ENCODE measurements around the gene MAP10. TPM values are rescaled to one million over a fixed set of nuclear protein-coding genes. Genes with fewer than 3 reads are reported as not detected.

The MAP10 gene
- total and polyA plus RNA-seq, 10 of the 15 experiments (the other 5 are each of a cell fraction or from before 2014, with no cell fraction given), result 0.85 to 5.0 (median 4.3) TPM

DNA sequence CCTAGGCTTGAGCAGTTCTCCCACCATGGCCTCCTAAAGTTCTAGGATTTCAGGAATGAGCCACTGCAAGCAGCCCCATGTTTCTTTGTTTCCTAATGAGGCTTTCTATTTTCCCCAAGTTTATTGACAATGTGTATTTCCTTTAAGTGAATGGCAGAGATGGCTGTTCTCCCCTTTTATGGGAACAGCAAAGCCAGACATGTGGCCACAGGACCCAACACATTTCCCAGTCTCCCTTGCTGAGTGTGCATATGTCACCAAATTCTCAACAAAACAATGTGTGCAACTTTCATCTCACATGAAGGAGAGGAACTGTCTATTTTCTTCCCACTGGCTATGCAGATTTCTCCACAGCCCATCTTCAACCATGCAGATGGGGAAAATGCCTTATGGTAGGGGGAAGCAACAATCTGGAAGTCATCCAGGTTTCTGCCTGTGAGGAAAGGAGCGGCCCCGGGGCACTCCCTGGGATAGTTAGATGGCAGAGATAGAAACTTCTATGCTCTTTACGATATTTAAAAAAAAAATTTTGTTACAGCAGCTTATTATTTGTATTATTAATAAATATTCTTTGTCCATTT lies 28.6 kb upstream of the MAP10 start:
- TF ChIP-seq, protein P1, sequence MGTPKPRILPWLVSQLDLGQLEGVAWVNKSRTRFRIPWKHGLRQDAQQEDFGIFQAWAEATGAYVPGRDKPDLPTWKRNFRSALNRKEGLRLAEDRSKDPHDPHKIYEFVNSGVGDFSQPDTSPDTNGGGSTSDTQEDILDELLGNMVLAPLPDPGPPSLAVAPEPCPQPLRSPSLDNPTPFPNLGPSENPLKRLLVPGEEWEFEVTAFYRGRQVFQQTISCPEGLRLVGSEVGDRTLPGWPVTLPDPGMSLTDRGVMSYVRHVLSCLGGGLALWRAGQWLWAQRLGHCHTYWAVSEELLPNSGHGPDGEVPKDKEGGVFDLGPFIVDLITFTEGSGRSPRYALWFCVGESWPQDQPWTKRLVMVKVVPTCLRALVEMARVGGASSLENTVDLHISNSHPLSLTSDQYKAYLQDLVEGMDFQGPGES (IDR thresholded peaks at IDR 0.05), result no peak
- TF ChIP-seq MEF2B (IDR thresholded peaks at IDR 0.05; ENCODE audit: partially characterized antibody, poor library complexity, severe bottlenecking), result no peak
- no peak for TF ChIP-seq RAD21 (IDR thresholded peaks at IDR 0.05; ENCODE audit: insufficient read depth, low read depth, low read length)
- no peak for TF ChIP-seq KLF5 (IDR thresholded peaks at IDR 0.05; ENCODE audit: partially characterized antibody)
- TF ChIP-seq NFIC (IDR thresholded peaks at IDR 0.05; ENCODE audit: low read depth, low read length), result no peak
- TF ChIP-seq, protein P2, sequence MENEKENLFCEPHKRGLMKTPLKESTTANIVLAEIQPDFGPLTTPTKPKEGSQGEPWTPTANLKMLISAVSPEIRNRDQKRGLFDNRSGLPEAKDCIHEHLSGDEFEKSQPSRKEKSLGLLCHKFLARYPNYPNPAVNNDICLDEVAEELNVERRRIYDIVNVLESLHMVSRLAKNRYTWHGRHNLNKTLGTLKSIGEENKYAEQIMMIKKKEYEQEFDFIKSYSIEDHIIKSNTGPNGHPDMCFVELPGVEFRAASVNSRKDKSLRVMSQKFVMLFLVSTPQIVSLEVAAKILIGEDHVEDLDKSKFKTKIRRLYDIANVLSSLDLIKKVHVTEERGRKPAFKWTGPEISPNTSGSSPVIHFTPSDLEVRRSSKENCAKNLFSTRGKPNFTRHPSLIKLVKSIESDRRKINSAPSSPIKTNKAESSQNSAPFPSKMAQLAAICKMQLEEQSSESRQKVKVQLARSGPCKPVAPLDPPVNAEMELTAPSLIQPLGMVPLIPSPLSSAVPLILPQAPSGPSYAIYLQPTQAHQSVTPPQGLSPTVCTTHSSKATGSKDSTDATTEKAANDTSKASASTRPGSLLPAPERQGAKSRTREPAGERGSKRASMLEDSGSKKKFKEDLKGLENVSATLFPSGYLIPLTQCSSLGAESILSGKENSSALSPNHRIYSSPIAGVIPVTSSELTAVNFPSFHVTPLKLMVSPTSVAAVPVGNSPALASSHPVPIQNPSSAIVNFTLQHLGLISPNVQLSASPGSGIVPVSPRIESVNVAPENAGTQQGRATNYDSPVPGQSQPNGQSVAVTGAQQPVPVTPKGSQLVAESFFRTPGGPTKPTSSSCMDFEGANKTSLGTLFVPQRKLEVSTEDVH (IDR thresholded peaks at IDR 0.05; ENCODE audit: low read depth, partially characterized antibody), result no peak
- H3K4me1 ChIP-seq (ENCODE audit: control insufficient read depth, insufficient read depth, low read length), result no peaks in the 10 kb centered on the region
- H3K9me3 ChIP-seq (replicated peaks; ENCODE audit: control insufficient read depth, insufficient read depth, low read length), result no peaks in the 10 kb centered on the region
- WGBS (ENCODE audit: insufficient coverage, insufficient replicate concordance, low lambda C conversion rate, missing lambda C conversion rate), result 65% methylated on average over 3 of the region's 3 CpGs
- CTCF ChIA-PET, result no interaction called here
- no peak overlapping the region for H3K4me2 ChIP-seq (ENCODE audit: control insufficient read depth, insufficient read depth)
- H3K27ac ChIP-seq (ENCODE audit: control insufficient read depth, insufficient read depth), result no peak overlapping the region
- no peak for FAIRE-seq
- no peaks in the 10 kb centered on the region for H3K27me3 ChIP-seq (replicated peaks in 1 of 2; ENCODE audit: control insufficient read depth in 2 of 2, insufficient read depth in 2 of 2, low read length in 1 of 2)
- H2AFZ ChIP-seq (ENCODE audit: control insufficient read depth, low read depth, low read length), result no peak overlapping the region
- H3K79me2 ChIP-seq (ENCODE audit: control insufficient read depth, insufficient read depth, low read length), result no peaks in the 10 kb centered on the region
- H4K20me1 ChIP-seq (ENCODE audit: control insufficient read depth, insufficient read depth), result no peaks in the 10 kb centered on the region
- BruUV-seq (replicated peaks), result no TSS peak
- H3K9ac ChIP-seq (ENCODE audit: control insufficient read depth, insufficient read depth, low read length), result no peak overlapping the region
- no peak for DNase-seq (ENCODE audit: low read depth, low spot score)
- POLR2A ChIA-PET, result no interaction called here
- no peaks in the 10 kb centered on the region for H3K36me3 ChIP-seq (ENCODE audit: control insufficient read depth in 2 of 2, insufficient read depth in 2 of 2, low read length in 1 of 2)
- SMC1A ChIA-PET (ENCODE audit: uncharacterized antibody, unreplicated experiment), result no interaction called here
- ATAC-seq, result no peak
- intact Hi-C loops (cut with micrococcal nuclease; ENCODE audit: unreplicated experiment) (no loop called here), in situ Hi-C loops (cut with MboI) (no loop called here)
- RAD21 ChIA-PET (ENCODE audit: unreplicated experiment), result no interaction called here
- H3K4me3 ChIP-seq, result no peak overlapping the region

All from GM12878 (cell line).